Measurements from ENCODE around the gene C1orf53. TPM values are rescaled to one million over a fixed set of nuclear protein-coding genes. Genes with fewer than 3 reads are reported as not detected.

Gene C1orf53
- polyA plus RNA-seq, 1 donor from 2014 or later: 2.6 TPM

- Histone ChIP-seq H3K9me3 (ENCODE audit: low read length) (no peaks in the 10 kb centered on the region), H3K9ac (ENCODE audit: low read length) (no peak overlapping the region), H4K20me1 (ENCODE audit: insufficient read depth) (no peaks in the 10 kb centered on the region), H3K4me2 (ENCODE audit: low read length) (no peak overlapping the region), H3K4me3 (ENCODE audit: low read length) (no peak overlapping the region), H3K27me3 (ENCODE audit: insufficient read depth, low read depth, low read length) (no peaks in the 10 kb centered on the region), H3F3A (ENCODE audit: insufficient read depth, low read length, poor library complexity, severe bottlenecking) (no peaks in the 10 kb centered on the region), H2AFZ (ENCODE audit: low read depth, low read length) (no peak overlapping the region), H3K27ac (ENCODE audit: low read length) (no peak overlapping the region), H3K9me2 (ENCODE audit: insufficient read depth, low read length) (no peaks in the 10 kb centered on the region), H3K36me3 (ENCODE audit: insufficient read depth, low read length) (no peaks in the 10 kb centered on the region), H3K79me2 (replicated peaks; ENCODE audit: insufficient read depth, low read length) (no peaks in the 10 kb centered on the region)
- no peak for TF ChIP-seq RAD21 (conservative IDR thresholded peaks at IDR 0.05)
- TF ChIP-seq POLR2AphosphoS5 (IDR thresholded peaks at IDR 0.05): no peak
- no peak for TF ChIP-seq SMC3 (conservative IDR thresholded peaks at IDR 0.05; ENCODE audit: poor library complexity)
- TF ChIP-seq, protein P1, sequence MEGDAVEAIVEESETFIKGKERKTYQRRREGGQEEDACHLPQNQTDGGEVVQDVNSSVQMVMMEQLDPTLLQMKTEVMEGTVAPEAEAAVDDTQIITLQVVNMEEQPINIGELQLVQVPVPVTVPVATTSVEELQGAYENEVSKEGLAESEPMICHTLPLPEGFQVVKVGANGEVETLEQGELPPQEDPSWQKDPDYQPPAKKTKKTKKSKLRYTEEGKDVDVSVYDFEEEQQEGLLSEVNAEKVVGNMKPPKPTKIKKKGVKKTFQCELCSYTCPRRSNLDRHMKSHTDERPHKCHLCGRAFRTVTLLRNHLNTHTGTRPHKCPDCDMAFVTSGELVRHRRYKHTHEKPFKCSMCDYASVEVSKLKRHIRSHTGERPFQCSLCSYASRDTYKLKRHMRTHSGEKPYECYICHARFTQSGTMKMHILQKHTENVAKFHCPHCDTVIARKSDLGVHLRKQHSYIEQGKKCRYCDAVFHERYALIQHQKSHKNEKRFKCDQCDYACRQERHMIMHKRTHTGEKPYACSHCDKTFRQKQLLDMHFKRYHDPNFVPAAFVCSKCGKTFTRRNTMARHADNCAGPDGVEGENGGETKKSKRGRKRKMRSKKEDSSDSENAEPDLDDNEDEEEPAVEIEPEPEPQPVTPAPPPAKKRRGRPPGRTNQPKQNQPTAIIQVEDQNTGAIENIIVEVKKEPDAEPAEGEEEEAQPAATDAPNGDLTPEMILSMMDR (IDR thresholded peaks at IDR 0.05; ENCODE audit: poor library complexity, severe bottlenecking): no peak
- no peak for TF ChIP-seq EZH2 (IDR thresholded peaks at IDR 0.05; ENCODE audit: borderline replicate concordance, insufficient read depth, low read length, poor library complexity, severe bottlenecking)
- TF ChIP-seq EP300 (conservative IDR thresholded peaks at IDR 0.05; ENCODE audit: poor library complexity, severe bottlenecking): no peak
- no peak for TF ChIP-seq MXI1 (conservative IDR thresholded peaks at IDR 0.05; ENCODE audit: poor library complexity, severe bottlenecking)
- TF ChIP-seq REST (IDR thresholded peaks at IDR 0.05; ENCODE audit: borderline replicate concordance): no peak
- TF ChIP-seq TAF1 (IDR thresholded peaks at IDR 0.05; ENCODE audit: low read depth): no peak
Observed at GRCh38 chr1:197892684-197893083, 9.7 kb upstream of the C1orf53 start.

DNA sequence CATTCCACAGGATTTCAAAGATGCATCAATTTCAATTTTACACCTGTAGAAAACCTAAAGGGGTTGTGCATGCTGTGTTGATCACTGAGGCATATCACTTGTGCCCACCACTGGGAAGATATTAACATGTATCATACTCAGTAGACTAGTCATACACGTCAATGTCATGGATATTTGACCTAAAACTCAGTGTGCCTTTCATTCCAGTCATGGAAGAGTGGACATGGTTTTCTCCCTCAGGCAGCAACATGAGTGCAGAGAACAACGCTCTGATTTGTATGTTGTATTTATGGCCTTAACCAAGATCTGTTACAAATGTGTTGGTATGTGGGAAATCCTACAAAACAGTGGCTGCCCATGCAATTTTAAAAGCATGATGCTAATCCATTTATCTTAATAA lies 6.1 kb upstream of the C1orf53 start:
- Histone ChIP-seq H3K9me3 (ENCODE audit: low read length) (no peaks in the 10 kb centered on the region), H3K4me3 (ENCODE audit: low read length) (no peak overlapping the region), H2AFZ (ENCODE audit: low read depth, low read length) (no peak overlapping the region), H3K4me2 (ENCODE audit: low read length) (no peak overlapping the region), H3K27me3 (ENCODE audit: insufficient read depth, low read depth, low read length) (no peaks in the 10 kb centered on the region), H4K20me1 (ENCODE audit: insufficient read depth) (no peaks in the 10 kb centered on the region), H3K79me2 (replicated peaks; ENCODE audit: insufficient read depth, low read length) (no peaks in the 10 kb centered on the region), H3K9ac (ENCODE audit: low read length) (no peak overlapping the region), H3K36me3 (ENCODE audit: insufficient read depth, low read length) (no peaks in the 10 kb centered on the region), H3K27ac (ENCODE audit: low read length) (no peak overlapping the region), H3K9me2 (ENCODE audit: insufficient read depth, low read length) (no peaks in the 10 kb centered on the region), H3F3A (ENCODE audit: insufficient read depth, low read length, poor library complexity, severe bottlenecking) (no peaks in the 10 kb centered on the region)
- TF ChIP-seq TAF1 (IDR thresholded peaks at IDR 0.05; ENCODE audit: low read depth) (no peak), REST (IDR thresholded peaks at IDR 0.05; ENCODE audit: borderline replicate concordance) (no peak), RAD21 (conservative IDR thresholded peaks at IDR 0.05) (no peak), POLR2AphosphoS5 (IDR thresholded peaks at IDR 0.05) (no peak), MXI1 (conservative IDR thresholded peaks at IDR 0.05; ENCODE audit: poor library complexity, severe bottlenecking) (no peak), SMC3 (conservative IDR thresholded peaks at IDR 0.05; ENCODE audit: poor library complexity) (no peak), EP300 (conservative IDR thresholded peaks at IDR 0.05; ENCODE audit: poor library complexity, severe bottlenecking) (no peak), EZH2 (IDR thresholded peaks at IDR 0.05; ENCODE audit: borderline replicate concordance, insufficient read depth, low read length, poor library complexity, severe bottlenecking) (no peak)
- TF ChIP-seq, protein P1 (IDR thresholded peaks at IDR 0.05; ENCODE audit: poor library complexity, severe bottlenecking): no peak
